ENCODE data around the gene RASSF1. TPM values are rescaled to one million over a fixed set of nuclear protein-coding genes. Genes with fewer than 3 reads are reported as not detected.

The RASSF1 gene
- total and polyA plus RNA-seq, 2 of the 13 experiments (the other 11 are each of a cell fraction or from before 2014, with no cell fraction given), result 10.2 to 27.5 TPM

- Histone ChIP-seq H3K4me1 (ENCODE audit: insufficient read depth, low read length) (peaks cover 12% of the 10 kb centered on the region), H3K4me3 (replicated peaks in 1 of 3; ENCODE audit: insufficient read depth in 1 of 3, low read depth in 2 of 3, low read length in 3 of 3) (no peak overlapping the region), H4K20me1 (ENCODE audit: insufficient read depth, low read length) (no peaks in the 10 kb centered on the region), H3K79me2 (ENCODE audit: insufficient read depth, low read length) (no peaks in the 10 kb centered on the region), H3K27ac (ENCODE audit: extremely low read length, insufficient read depth, low read length) (no peak overlapping the region), H3K36me3 (replicated peaks in 1 of 2; ENCODE audit: control insufficient read depth in 1 of 2, insufficient read depth in 2 of 2, low read length in 2 of 2) (no peaks in the 10 kb centered on the region), H3K9me3 (ENCODE audit: low read length) (no peaks in the 10 kb centered on the region), H3K9ac (ENCODE audit: insufficient read depth, low read depth, low read length) (no peak overlapping the region), H3K4me2 (ENCODE audit: low read depth, low read length) (no peak overlapping the region), H2AFZ (ENCODE audit: low read length) (no peak overlapping the region), H3K27me3 (ENCODE audit: control insufficient read depth in 1 of 2, insufficient read depth in 2 of 2, low read length in 2 of 2) (peaks cover 9 to 49% of the 10 kb centered on the region in 2 experiments)
- WGBS (ENCODE audit: low lambda C conversion rate), result 25% methylated on average over 12 of the region's 12 CpGs
- BruUV-seq (replicated peaks), result no TSS peak
- POLR2A ChIA-PET, result no interaction called here
- in situ Hi-C loops (cut with HindIII; ENCODE audit: extremely low pct_ligation_motif_present, low pct_unique_long_range_greater_than_20kb), result no loop called here
- intact Hi-C loops (cut with micrococcal nuclease; ENCODE audit: unreplicated experiment), result loop anchor here (5.0 kb wide), 1 partner anchor 144 kb away; no protein-coding TSS in a partner anchor
- ATAC-seq (no peak), DNase-seq (ENCODE audit: low spot score) (no peak), FAIRE-seq (no peak)
- CTCF ChIA-PET (ENCODE audit: low intra/inter-chr PET ratio, low total read pairs), result no interaction called here
- no peak for TF ChIP-seq PRDM4 (CRISPR knock-in tag; IDR thresholded peaks at IDR 0.05; ENCODE audit: borderline replicate concordance)
- no peak for TF ChIP-seq ZNF24 (IDR thresholded peaks at IDR 0.05)
- TF ChIP-seq MAF1 (CRISPR knock-in tag; IDR thresholded peaks at IDR 0.05; ENCODE audit: borderline replicate concordance), result no peak
- no peak for TF ChIP-seq ZNF280D (CRISPR knock-in tag; IDR thresholded peaks at IDR 0.05)
- TF ChIP-seq ZNF3 (CRISPR knock-in tag; IDR thresholded peaks at IDR 0.05), result no peak
- TF ChIP-seq ZNF749 (CRISPR knock-in tag; IDR thresholded peaks at IDR 0.05; ENCODE audit: borderline replicate concordance), result no peak
- TF ChIP-seq JARID2 (CRISPR knock-in tag; IDR thresholded peaks at IDR 0.05; ENCODE audit: insufficient replicate concordance), result no peak
- no peak for TF ChIP-seq PTBP1 (IDR thresholded peaks at IDR 0.05; ENCODE audit: low read depth, low read length, poor library complexity, severe bottlenecking)
- no peak for TF ChIP-seq ATF1 (CRISPR knock-in tag; IDR thresholded peaks at IDR 0.05)
- TF ChIP-seq ZFP37 (CRISPR knock-in tag; IDR thresholded peaks at IDR 0.05; ENCODE audit: borderline replicate concordance), result no peak
- TF ChIP-seq ZNF777 (CRISPR knock-in tag; IDR thresholded peaks at IDR 0.05), result no peak
- TF ChIP-seq RERE (CRISPR knock-in tag; IDR thresholded peaks at IDR 0.05; ENCODE audit: low read depth), result no peak
- TF ChIP-seq ZNF264 (CRISPR knock-in tag; IDR thresholded peaks at IDR 0.05), result no peak
These were observed 32.8 kb upstream of the RASSF1 start for GRCh38 chr3:50373146-50374051.
